HG02852 (cell line): ENCODE results near the gene PILRB.
"Not testable (repeated sequence)": the region's sequence is repeated elsewhere in the genome, so short reads cannot be mapped to it uniquely, and the experiment has no call there.

Source experiments
- ATAC-seq: cut with Tn5 transposase; IDR thresholded peaks from one replicate; pipeline ENCODE4 v1.9.1; 2021; ENCODE audit warnings: mild to moderate bottlenecking, moderate library complexity; ENCODE audit not compliant: unreplicated experiment

Gene PILRB

DNA sequence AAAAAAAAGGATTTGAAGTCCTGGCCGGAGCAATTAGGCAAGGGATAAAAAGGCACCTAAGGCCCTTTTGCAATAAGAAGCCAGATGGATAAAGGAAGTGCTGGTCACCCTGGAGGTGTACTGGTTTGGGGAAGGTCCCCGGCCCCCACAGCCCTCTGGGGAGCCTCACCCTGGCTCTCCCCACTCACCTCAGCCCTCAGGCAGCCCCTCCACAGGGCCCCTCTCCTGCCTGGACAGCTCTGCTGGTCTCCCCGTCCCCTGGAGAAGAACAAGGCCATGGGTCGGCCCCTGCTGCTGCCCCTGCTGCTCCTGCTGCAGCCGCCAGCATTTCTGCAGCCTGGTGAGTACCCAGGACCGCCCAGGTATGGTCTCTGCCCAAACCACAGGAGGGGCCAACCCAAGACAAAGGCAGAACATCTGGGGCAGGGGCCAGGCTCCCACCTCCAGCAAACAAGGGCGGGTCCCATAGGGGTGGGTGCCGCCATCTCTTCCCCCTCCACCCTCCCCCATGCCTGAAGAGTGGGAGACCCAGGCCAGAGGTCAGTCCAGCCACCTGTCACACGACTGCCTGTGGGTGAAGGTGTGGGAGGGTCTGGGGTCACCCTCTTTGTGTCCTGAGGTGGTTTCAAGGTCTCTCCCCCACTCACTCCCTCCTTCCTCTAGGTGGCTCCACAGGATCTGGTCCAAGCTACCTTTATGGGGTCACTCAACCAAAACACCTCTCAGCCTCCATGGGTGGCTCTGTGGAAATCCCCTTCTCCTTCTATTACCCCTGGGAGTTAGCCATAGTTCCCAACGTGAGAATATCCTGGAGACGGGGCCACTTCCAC, at the start of gene PILRB:
PILRB (plus strand) TSS at position 91 of the 830 bp plus-strand sequence; CDS start at position 277, 186 bp downstream.
- no peak for ATAC-seq

DNA sequence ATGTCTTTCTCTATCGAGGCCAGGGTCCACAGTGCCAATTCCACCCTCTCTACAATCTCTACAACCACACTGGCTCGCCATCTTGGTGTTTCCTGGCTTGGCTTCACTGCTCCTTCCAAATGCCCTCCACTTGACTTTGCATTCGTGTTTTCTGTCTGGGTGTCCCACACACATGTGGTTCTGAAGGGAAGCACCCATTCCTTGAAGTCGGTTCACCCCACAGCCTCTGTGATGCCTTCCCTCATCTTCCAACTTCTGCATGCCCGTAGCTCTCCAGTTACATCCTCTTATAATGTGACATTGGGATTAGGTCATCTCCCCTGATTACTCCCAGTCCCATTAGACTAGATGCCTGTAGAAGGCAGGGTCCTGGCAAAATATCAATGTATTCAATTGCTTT, 39.6 kb upstream of the PILRB start:
- ATAC-seq: not testable (repeated sequence)

DNA sequence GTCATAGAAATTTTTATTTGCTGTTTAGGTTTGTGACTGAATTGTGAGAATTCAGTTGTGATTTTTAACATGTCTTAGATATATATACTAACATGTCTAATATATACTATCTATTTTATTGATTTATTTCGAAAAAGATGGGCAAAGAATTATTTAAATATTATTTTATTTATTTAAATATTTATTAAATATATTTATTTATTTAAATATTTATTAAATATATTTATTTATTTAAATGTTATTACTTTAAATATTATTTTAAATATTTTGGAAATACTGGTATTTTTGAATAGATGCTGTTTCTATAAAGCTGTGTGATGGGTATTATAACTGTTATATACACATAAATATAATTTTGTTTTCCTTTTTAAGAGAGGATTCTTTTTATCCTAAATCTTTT, 36.3 kb upstream of the PILRB start:
- not testable (repeated sequence) for ATAC-seq

DNA sequence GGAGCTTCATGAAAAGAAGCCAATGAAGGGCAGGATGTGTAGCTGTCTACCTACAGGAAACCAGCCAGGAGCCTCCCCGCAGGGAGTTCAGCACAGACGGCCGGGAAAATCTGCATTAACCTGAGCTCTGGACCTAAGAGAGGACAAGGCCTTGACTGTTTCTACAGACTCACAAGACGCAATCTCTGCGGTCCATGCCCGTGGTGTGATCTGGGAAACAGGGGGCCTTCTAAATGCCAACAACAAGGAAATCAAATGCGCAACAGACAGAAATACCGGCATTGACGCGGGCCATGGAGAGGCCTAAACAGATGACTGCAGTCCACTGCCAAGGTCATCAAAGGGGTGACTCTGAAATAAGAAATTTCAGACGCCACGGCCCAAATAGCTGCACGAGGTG, 33.7 kb upstream of the PILRB start:
- not testable (repeated sequence) for ATAC-seq

DNA sequence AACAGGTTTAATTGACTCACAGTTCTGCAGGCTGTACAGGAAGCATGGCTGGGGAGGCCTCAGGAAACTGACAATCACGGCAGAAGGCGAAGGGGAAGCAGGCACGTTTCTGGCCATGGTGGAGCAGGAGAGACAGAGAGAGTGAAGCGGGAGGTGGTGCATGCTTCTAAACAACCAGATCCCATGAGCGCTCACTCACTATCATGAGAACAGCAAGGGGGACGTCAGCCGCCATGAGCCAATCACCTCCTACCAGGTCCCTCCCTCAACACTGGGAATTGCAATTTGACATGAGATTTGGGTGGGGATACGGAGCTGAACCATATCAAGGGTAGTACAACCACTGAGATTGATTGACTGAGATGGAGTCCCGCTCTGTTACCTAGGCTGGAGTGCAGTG, 32.2 kb upstream of the PILRB start:
- not testable (repeated sequence) for ATAC-seq

DNA sequence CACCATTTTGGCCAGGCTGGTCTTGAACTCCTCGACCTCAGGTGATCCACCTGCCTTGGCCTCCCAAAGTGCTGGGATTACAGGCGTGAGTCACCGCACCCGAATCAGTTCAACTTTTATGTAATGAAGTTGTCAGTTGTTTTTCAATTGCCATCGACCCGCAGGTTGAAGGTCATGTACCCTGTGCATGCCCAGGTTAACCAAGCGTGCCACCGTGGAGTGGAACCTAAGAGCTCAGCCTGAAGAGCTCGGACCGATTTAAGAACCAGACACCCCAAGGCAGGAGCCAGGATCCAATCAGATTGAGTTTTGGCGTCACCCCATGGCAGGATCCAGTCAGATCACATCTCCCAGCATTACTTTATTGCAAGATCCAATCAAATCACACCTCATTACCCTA, 31.0 kb upstream of the PILRB start:
- ATAC-seq: not testable (repeated sequence)

DNA sequence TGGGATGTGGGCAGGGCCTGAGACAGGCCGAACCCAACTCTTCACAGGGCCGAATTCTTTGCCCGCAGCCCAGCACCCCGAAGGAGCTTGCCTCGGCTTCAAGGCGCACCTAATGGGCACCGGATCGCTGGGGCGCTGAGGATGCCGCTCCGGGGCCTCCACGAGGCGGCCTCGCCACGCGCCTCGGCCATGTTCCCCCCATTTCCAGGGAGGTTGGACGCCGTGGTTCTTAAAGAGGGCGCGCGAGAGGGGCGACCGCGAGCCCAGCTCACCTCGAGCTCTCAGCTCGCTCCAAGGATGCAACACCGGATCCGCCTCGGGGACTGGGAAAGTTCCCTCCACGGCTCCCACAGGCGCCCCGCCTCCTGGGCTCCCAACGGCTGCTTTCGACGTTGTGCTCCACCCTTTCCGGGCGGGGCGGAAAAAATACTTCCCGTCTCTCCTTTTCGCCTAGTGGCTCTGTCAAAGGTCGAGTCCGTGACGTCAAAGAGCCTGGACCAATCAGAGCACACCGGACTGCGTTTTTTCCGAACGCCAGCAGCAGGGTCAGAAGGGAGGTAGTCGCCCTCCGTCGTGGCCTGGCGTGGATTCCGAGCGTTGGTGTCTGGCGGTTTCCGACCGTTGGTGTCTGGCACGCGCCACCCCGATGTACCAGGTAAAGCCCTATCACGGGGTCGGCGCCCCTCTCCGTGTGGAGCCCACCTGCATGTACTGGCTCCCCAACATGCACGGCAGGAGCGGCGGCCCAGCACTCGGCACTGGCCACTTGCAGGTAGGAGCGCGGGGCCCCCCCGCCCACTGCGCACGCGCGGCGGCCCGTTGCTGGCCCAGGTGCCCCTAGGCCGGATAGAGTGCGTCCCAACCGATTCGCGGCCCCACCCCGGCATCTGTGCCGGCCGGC, 22.1 kb upstream of the PILRB start:
- ATAC-seq: peak; percentile 95

DNA sequence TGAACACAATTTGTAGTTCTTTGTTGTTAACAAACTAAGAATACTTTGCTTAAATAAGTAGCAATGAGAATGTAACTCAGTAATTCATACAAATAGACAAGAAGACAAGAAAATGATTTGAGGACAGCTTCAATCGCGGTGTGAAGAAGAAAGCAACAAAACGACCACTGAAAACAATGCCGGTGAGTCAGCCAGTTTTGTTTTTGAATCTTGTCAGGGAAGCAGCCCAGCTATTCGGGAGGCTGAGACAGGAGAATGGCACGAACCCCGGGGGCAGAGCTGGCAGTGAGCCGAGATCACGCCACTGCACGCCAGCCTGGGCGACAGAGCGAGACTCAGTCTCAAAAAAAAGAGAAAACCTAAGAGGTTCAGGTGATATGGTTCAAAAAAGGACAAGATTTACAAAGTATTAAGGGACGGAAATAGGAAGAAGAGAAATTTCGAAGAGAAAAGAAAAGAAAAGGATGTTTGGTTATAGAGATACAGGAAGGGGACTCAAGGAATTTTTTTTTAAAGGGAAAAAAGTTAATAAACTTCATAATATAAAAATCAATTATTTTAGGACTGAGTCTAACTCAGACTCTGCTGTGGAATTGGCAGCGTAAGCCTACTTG, 19.7 kb upstream of the PILRB start:
- ATAC-seq: not testable (repeated sequence)

DNA sequence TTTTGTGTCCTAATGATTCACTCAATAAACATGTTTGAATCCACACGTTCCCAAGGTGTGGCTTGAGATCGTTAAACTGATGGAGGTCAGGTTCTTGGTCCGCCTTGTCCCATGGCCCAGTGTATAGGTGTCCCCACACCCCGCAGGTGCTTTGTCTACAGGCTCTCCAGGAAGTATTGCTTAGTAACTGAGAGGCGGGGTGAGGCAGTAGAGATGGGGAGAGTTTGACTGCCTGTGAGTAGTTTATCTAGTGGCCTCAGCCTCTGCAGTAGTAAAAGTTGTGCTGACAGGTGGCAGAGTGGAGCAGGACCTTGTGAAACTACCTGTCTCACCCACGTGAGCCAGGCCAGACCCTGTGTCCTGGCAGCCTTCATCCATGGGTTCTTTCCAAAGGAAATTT, 16.6 kb upstream of the PILRB start:
- ATAC-seq: not testable (repeated sequence)

DNA sequence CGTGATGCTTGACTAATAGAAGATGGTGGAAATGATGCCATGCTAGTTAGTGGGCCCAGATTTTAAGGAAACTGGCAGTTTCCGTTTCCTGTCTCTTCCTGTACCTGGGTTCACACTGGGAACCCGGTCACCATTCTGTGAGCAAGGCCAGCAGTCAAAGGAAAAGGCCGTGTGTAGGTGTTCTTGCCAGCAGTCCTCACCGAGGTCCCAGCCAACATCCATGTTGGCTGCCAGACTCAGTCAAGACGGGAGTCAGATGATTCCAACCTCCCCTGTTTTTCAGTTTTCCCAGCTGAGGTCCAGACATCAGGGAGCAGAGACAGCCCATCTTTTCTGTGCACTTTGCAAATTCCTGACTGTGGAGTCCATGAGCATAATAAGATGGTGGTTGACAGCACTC, 15.2 kb upstream of the PILRB start:
- no peak for ATAC-seq

DNA sequence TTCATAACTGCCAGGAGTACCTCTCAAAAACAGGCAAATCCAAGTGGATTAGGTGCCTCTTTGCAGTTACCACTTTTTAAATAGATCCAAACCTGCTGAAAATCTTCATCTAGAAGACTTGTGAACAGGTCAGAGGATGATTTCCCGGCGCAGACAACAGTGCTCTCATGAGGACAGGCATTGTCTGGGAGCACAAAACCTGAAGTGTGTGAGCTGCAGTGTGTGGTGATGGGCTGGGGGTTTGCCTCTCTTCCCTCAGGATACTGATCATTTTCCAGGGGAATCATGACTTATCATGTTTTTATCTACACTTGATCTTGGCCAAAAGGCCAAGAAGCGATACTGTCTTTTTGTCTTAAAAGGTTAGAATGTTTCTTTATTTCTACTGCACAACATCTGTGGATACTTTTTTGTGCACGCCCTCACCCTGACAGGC, 13.8 kb upstream of the PILRB start:
- ATAC-seq: not testable (repeated sequence)

DNA sequence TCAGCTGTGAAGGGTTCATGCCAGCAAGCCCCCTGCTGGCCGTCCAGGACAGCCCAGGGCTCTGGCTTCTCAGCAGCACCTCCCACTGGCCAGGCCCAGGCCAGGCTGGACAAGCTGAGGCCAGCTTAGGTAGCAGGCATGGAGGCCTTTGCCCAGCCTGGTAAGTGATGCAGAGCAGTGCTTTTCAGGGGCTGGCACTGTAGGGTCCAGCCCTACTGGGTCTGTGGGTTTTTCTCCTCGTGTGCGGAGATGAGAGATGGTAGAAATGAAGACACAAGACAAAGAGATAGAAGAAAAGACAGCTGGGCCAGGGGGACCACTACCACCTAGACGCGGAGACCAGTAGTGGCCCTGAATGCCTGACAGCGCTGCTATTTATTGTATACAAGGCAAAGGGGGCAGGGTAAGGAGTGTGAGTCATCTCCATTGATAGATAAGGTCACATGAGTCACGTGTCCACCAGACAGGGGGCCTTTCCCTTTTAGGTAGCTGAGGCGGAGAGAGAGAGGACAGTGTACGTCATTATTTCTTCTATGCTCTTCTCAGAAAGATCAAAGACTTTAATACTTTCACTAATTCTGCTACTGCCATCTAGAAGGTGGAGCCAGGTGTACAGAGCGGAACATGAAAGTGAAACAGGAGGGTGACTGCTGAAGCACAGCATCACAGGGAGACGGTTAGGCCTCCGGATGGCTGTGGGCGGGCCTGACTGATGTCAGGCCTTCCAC, 13.2 kb upstream of the PILRB start:
- peak; percentile 89 for ATAC-seq

DNA sequence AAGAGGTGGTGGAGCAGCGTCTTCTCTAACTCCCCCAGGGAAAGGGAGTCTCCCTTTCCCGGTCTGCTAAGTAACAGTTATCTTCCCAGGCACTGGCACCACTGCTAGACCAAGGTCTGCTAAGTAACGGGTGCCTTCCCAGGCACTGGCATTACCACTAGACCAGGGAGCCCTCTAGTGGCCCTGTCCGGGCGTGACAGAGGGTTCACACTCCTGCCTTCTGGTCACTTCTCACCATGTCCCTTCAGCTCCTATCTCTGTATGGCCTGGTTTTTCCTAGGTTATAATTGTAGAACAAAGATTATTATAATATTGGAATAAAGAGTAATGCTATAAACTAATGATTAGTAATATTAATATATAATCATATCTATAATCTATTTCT, 12.6 kb upstream of the PILRB start:
- ATAC-seq: peak; percentile 18

DNA sequence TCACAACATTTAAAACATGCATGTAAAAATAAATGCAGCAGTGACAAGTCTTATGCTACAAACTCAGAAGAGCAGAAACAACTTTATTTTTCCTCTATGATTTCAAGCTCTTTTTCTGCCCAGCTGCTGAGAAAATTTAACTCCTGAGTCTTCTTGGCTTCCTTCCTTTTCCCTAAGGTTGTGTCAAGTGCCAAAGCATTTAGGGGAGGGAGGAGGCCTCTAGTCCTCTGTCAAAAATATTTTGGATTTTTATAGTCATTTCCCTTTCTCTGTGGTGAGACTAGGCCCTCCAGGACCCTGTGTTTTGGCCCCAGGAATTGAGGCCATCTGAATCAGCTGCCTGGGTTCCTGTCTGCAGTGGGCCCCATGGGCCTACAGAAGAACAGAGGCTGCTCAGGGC, 11.0 kb upstream of the PILRB start:
- ATAC-seq: no peak

DNA sequence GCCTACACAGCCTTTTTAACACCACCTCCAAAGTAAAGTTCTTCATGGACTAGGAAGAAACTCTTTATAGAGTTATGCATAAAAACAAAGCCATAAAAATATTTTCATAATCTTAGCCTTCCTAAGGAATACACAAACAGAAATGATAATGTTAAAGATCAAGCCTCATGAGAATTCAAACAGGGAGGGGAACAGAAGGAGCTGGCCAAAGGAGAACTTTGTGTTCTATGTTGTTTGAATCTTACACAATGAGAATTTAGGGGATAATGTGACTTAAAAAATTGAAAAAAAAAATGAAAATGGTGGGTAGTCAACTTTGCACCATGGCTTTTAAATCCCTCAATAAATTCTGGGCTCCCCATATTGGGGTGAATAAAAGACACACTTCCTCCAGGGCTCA, 9.1 kb upstream of the PILRB start:
- no peak for ATAC-seq

DNA sequence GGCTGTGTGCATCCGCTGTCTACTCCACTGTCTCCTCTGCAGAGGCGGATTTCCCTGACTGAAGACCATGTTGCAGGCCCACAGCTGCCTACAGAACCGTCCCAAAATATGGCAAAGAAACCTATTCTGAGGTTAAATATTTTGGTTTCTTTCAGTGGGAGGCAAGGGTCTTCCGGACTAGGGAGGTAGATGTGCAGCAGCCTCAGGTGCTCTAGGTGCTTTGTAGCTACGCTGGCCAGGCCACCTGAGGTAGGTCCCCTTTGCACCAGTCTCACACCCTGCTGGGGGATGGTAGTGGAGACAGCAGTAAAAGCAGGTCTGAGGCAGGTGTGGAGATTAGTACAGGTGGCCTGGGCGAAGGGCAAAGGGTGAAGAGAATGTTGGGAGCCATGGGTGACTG, 8.2 kb upstream of the PILRB start:
- ATAC-seq: no peak

DNA sequence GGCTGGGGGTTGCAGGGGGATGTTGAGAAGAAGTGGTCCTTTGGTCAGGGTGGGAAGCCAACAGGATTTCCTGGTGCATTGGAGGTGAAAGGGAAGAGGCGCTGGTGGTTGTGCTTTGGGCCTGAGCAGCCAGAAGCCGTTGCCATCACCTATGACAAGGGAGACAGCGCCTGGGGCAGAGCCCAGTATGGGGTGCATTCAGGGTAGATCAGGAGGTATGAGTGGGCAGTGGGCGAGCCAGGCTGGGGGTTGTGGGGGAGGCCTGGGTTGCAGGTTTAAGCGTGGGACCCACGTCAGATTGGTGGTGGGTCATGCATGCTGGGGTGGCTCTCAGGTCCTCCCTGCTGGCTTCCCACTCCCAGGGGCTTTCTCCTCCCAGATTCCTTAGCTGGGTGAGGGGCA, 6.3 kb upstream of the PILRB start:
- ATAC-seq: no peak

DNA sequence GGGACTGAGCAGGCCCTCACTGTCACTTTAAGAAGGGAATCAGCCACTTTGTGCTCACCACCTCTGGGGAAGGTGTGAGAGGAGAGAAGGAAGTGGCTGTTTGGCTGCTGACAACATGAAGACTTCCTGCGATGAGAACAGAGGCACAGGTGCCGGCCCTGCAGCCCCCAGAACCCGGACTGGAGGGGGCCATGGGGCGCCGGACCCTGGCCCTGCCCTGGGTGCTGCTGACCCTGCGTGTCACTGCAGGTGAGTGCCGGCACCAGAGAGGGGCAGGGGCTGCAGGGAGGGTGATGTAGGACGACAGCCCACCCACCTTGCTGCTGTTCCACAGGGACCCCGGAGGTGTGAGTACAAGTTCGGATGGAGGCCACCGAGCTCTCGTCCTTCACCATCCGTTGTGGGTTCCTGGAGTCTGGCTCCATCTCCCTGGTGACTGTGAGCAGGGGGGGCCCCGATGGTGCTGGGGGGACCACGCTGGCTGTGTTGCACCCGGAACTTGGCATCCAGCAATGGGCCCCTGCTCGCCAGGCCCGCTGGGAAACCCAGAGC, 5.6 kb upstream of the PILRB start:
- not testable (repeated sequence) for ATAC-seq

DNA sequence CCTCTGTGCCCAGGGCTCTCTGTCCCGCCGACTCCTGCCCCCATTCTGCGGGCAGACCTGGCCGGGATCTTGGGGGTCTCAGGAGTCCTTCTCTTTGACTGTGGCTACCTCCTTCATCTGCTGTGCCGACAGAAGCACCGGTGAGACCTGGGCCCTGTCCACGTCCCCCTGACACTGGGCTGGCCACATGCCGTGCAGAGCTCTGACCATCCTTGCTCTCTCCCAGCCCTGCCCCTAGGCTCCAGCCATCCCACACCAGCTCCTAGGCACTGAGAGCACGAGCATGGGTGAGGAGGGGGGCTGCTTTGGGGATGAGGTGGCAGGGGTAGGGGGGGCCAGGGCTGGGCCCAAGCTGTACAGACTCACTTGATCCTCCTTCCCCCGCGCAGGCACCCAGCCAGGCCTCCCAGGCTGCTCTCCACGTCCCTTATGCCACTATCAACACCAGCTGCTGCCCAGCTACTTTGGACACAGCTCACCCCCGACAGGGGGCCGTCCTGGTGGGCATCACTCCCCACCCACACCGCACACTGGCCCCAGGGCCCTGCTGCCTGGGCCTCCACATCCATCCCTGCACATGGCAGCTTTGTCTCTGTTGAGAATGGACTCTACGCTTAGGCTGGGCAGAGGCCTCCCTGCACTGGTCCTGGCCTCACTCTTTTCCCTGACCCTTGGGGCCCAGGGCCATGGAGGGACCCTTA, 4.8 kb upstream of the PILRB start:
- ATAC-seq: no peak
